Breast epithelium (tissue), 3 donors: Measurements from ENCODE around the gene LCN10.
"Not testable (repeated sequence)": the region's sequence is repeated elsewhere in the genome, so short reads cannot be mapped to it uniquely, and the experiment has no call there.

ENCODE experiments used
- POLR2A ChIP-seq: fragments of 450-650 bp; IDR thresholded peaks from one replicate; pipeline ENCODE4 v1.6.1; 2016; ENCODE audit warnings: antibody characterized with exemption, mild to moderate bottlenecking, moderate library complexity
- TF ChIP-seq, protein P1 (sequence below), 3 donors: fragments of 450-650 bp; IDR thresholded peaks; one replicate each; pipeline ENCODE4 v1.5.1; 2016 to 2017; ENCODE audit warnings: antibody characterized with exemption in 3 of 3, mild to moderate bottlenecking in 3 of 3, moderate library complexity in 3 of 3

DNA sequence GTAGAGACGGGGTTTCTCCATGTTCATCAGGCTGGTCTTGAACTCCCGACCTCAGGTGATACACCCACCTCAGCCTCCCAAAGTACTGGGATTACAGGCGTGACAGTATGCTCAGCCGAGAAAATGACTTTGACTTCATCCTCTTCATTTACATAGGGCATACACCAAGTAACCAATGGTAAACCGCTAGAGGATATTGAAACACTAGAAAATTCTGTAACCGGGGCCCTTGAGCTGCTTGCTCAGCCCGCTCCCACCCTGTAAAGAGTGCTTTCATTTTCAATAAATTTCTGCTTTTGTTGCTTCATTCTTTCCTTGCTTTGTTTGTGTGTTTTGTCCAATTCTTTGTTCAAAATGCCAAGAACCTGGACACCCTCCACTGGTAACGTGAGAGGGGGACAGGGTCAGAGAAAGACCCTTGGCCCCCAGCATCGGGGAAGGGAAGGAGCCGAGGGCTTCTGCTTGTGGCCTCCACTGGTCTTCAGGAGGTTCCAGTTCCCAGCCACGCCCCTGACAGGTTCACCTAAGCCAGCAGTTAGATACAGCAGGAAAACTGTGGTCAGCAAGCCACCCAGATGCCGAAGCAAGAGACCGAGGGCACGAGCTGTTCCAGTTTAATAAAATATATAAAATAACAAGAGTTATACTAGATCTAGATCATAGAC, 23.1 kb upstream of the LCN10 start:
- TF ChIP-seq, protein P1, sequence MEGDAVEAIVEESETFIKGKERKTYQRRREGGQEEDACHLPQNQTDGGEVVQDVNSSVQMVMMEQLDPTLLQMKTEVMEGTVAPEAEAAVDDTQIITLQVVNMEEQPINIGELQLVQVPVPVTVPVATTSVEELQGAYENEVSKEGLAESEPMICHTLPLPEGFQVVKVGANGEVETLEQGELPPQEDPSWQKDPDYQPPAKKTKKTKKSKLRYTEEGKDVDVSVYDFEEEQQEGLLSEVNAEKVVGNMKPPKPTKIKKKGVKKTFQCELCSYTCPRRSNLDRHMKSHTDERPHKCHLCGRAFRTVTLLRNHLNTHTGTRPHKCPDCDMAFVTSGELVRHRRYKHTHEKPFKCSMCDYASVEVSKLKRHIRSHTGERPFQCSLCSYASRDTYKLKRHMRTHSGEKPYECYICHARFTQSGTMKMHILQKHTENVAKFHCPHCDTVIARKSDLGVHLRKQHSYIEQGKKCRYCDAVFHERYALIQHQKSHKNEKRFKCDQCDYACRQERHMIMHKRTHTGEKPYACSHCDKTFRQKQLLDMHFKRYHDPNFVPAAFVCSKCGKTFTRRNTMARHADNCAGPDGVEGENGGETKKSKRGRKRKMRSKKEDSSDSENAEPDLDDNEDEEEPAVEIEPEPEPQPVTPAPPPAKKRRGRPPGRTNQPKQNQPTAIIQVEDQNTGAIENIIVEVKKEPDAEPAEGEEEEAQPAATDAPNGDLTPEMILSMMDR (IDR thresholded peaks at IDR 0.05) = not testable (repeated sequence)
- not testable (repeated sequence) for TF ChIP-seq POLR2A
